GM12891 (cell line): ENCODE results near the gene TCF12.

ENCODE experiments used
- POLR2A ChIP-seq: IDR thresholded peaks from 2 replicates; pipeline ENCODE4 v1.6.1; 2011; ENCODE audit warnings: low read depth, low read length, control low read depth
- TAF1 ChIP-seq: IDR thresholded peaks from 2 replicates; pipeline ENCODE4 v1.6.1; 2011; ENCODE audit warnings: low read depth, low read length, control low read depth

DNA sequence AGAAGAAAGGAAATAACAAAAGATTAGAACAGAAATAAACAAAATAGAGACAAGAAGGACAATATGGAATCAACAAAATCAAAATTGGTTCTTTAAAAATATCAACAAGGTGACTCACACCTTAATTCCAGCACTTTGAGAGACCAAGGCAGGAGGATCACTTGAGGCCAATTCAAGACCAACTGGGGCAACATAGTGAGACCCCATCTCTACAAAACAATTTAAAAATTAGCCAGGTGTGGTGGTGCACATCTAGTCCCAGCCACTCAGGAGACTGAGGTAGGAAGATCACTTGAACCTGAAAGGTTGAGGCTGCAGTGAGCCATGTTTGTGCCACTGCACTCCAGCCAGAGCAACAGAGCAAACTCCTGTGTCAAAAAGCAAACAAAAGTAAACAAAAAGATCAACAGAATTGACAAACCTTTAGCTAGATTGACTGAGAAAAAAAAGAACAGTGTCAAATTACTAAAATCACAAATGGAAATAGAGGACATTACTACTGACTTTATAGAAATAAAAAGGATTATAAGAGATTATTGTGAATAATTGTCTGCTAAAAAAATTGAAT lies 267.1 kb downstream of the TCF12 start:
- TF ChIP-seq TAF1 (no peak), POLR2A (no peak)
